Mucosa of stomach (tissue), 1 donor: ENCODE data around the gene ZNF710.
"Not testable (repeated sequence)": the region's sequence is repeated elsewhere in the genome, so short reads cannot be mapped to it uniquely, and the experiment has no call there.

ENCODE experiments used
- H3K27me3 ChIP-seq: one replicate; pipeline ENCODE4 v1.7.0; 2013; ENCODE audit warnings: mild to moderate bottlenecking, low read length; ENCODE audit not compliant: control insufficient read depth, insufficient read depth
- H3K36me3 ChIP-seq: one replicate; pipeline ENCODE4 v1.7.0; 2013; ENCODE audit warnings: low read length; ENCODE audit not compliant: control insufficient read depth, insufficient read depth
- H3K4me1 ChIP-seq: one replicate; pipeline ENCODE4 v1.7.0; 2013; ENCODE audit warnings: mild to moderate bottlenecking, low read length; ENCODE audit not compliant: control insufficient read depth, insufficient read depth
- H3K4me3 ChIP-seq: one replicate; pipeline ENCODE4 v1.7.0; 2013; ENCODE audit warnings: low read length
- H3K9ac ChIP-seq: one replicate; pipeline ENCODE4 v1.7.0; 2013; ENCODE audit warnings: mild to moderate bottlenecking, low read length, moderate library complexity
- H3K9me3 ChIP-seq: one replicate; pipeline ENCODE4 v1.7.0; 2013; ENCODE audit warnings: mild to moderate bottlenecking, low read length, moderate library complexity; ENCODE audit not compliant: control insufficient read depth
- donor health status: Pancreatic carcinoma.

ZNF710 gene

GRCh38 chr15:90101130-90101968 is 100.2 kb downstream of the ZNF710 start:
- Histone ChIP-seq H3K9ac (peak overlapping the region; percentile 87), H3K4me3 (peak overlapping the region; percentile 10), H3K9me3 (no peaks in the 10 kb centered on the region), H3K36me3 (no peaks in the 10 kb centered on the region), H3K27me3 (no peaks in the 10 kb centered on the region), H3K4me1 (peaks cover 29% of the 10 kb centered on the region)

GRCh38 chr15:90101969-90102890 is 101.1 kb downstream of the ZNF710 start, which contains the start of gene IDH2:
TSS of gene IDH2 (minus strand) at chr15:90102468. CDS start at chr15:90102390, 78 bp downstream.
- Histone ChIP-seq H3K4me3 (peak within 1 kb of the TSS; percentile 23), H3K9ac (peak within 1 kb of the TSS; percentile 87), H3K36me3 (no peaks in the 10 kb centered on the region), H3K27me3 (no peaks in the 10 kb centered on the region), H3K4me1 (peaks cover 35% of the 10 kb centered on the region), H3K9me3 (no peaks in the 10 kb centered on the region)

- no peak overlapping the region for H3K9ac ChIP-seq
- H3K4me3 ChIP-seq = no peak overlapping the region
- H3K9me3 ChIP-seq = no peaks in the 10 kb centered on the region
Observed at GRCh38 chr15:90103701-90104329, 102.7 kb downstream of the ZNF710 start.

GRCh38 chr15:90104551-90104950 is 103.4 kb downstream of the ZNF710 start:
- Histone ChIP-seq H3K4me3 (no peak overlapping the region), H3K4me1 (peaks cover 28% of the 10 kb centered on the region), H3K9me3 (no peaks in the 10 kb centered on the region), H3K9ac (no peak overlapping the region), H3K36me3 (no peaks in the 10 kb centered on the region), H3K27me3 (no peaks in the 10 kb centered on the region)

More at GRCh38 chr15:90103701-90104329, 102.7 kb downstream of the ZNF710 start:
- H3K36me3 ChIP-seq = no peaks in the 10 kb centered on the region
- peaks cover 28% of the 10 kb centered on the region for H3K4me1 ChIP-seq
- no peaks in the 10 kb centered on the region for H3K27me3 ChIP-seq

- H3K9ac ChIP-seq = no peak overlapping the region
- peaks cover 21% of the 10 kb centered on the region for H3K4me1 ChIP-seq
- no peaks in the 10 kb centered on the region for H3K9me3 ChIP-seq
- no peak overlapping the region for H3K4me3 ChIP-seq
- H3K36me3 ChIP-seq = no peaks in the 10 kb centered on the region
- no peaks in the 10 kb centered on the region for H3K27me3 ChIP-seq
Observed at GRCh38 chr15:90105521-90105920, 104.4 kb downstream of the ZNF710 start.

- no peaks in the 10 kb centered on the region for H3K27me3 ChIP-seq
- H3K4me1 ChIP-seq = peaks cover 10% of the 10 kb centered on the region
- H3K9me3 ChIP-seq = no peaks in the 10 kb centered on the region
- H3K36me3 ChIP-seq = no peaks in the 10 kb centered on the region
- no peak overlapping the region for H3K9ac ChIP-seq
- no peak overlapping the region for H3K4me3 ChIP-seq
Observed at GRCh38 chr15:90106522-90107117, 105.5 kb downstream of the ZNF710 start.

- H3K9me3 ChIP-seq, H3K9ac ChIP-seq, H3K4me1 ChIP-seq, H3K36me3 ChIP-seq, H3K27me3 ChIP-seq, H3K4me3 ChIP-seq: not testable (repeated sequence)
Observed at GRCh38 chr15:90108038-90108437, 106.9 kb downstream of the ZNF710 start.

GRCh38 chr15:90109163-90109751 is 108.1 kb downstream of the ZNF710 start:
- H3K9ac ChIP-seq, H3K4me1 ChIP-seq, H3K36me3 ChIP-seq, H3K4me3 ChIP-seq, H3K27me3 ChIP-seq, H3K9me3 ChIP-seq: not testable (repeated sequence)

GRCh38 chr15:90113166-90113565 is 112.0 kb downstream of the ZNF710 start:
- H3K27me3 ChIP-seq = no peaks in the 10 kb centered on the region
- peaks cover 5% of the 10 kb centered on the region for H3K9me3 ChIP-seq
- H3K4me1 ChIP-seq = no peaks in the 10 kb centered on the region
- H3K9ac ChIP-seq = no peak overlapping the region
- H3K4me3 ChIP-seq = no peak overlapping the region
- H3K36me3 ChIP-seq = no peaks in the 10 kb centered on the region

GRCh38 chr15:90114451-90114901 is 113.4 kb downstream of the ZNF710 start:
- Histone ChIP-seq H3K4me3 (no peak overlapping the region), H3K9me3 (peaks cover 5% of the 10 kb centered on the region), H3K4me1 (no peaks in the 10 kb centered on the region), H3K36me3 (no peaks in the 10 kb centered on the region), H3K9ac (no peak overlapping the region), H3K27me3 (no peaks in the 10 kb centered on the region)

- no peak overlapping the region for H3K9ac ChIP-seq
- H3K9me3 ChIP-seq = peaks cover 5% of the 10 kb centered on the region
- H3K4me3 ChIP-seq = no peak overlapping the region
- H3K27me3 ChIP-seq = no peaks in the 10 kb centered on the region
- H3K4me1 ChIP-seq = no peaks in the 10 kb centered on the region
- H3K36me3 ChIP-seq = no peaks in the 10 kb centered on the region
Observed at GRCh38 chr15:90115783-90116182, 114.7 kb downstream of the ZNF710 start.
